Measurements from ENCODE around the gene BRI3. TPM values are rescaled to one million over a fixed set of nuclear protein-coding genes. Genes with fewer than 3 reads are reported as not detected.
A peak's percentile ranks its signal among the peaks of the same experiment; 100 is the strongest.

Gene BRI3
- total and polyA plus RNA-seq, 2 experiments from 2014 or later, result 73.3 to 195 TPM

GRCh38 chr7:98251231-98251600 is 30.3 kb upstream of the BRI3 start:
- Histone ChIP-seq H3K4me3 (peak overlapping the region; percentile 96), H3K9me3 (ENCODE audit: low read depth) (no peaks in the 10 kb centered on the region), H3K36me3 (ENCODE audit: low read depth) (no peaks in the 10 kb centered on the region), H3K27me3 (replicated peaks; ENCODE audit: insufficient read depth) (no peaks in the 10 kb centered on the region), H3K9ac (peak overlapping the region; percentile 84), H3K79me2 (ENCODE audit: insufficient read depth) (peaks cover 47% of the 10 kb centered on the region), H2AFZ (peak overlapping the region; percentile 96; the same call in 1 of the 2 replicates), H4K20me1 (ENCODE audit: insufficient read depth) (no peaks in the 10 kb centered on the region), H3K4me2 (ENCODE audit: unreplicated experiment) (peak overlapping the region; percentile 79), H3K4me1 (ENCODE audit: insufficient read depth) (peaks cover 4% of the 10 kb centered on the region; the same call in 1 of the 2 replicates), H3F3A (ENCODE audit: insufficient read depth) (no peaks in the 10 kb centered on the region), H3K27ac (no peak overlapping the region), H3K9me2 (ENCODE audit: insufficient read depth) (no peaks in the 10 kb centered on the region)
- in situ Hi-C loops (cut with MboI), result no loop called here
- TF ChIP-seq EZH2phosphoT487 (IDR thresholded peaks at IDR 0.05; ENCODE audit: insufficient read depth, low read depth) (no peak), EZH2 (IDR thresholded peaks at IDR 0.05; ENCODE audit: insufficient read depth, poor library complexity, severe bottlenecking) (no peak)
- 50 to 51% methylated on average over 9 of the region's 9 CpGs for WGBS, 2 experiments (ENCODE audit: low coverage in 1 of 2, low lambda C conversion rate in 2 of 2, missing lambda C conversion rate in 2 of 2)
- DNase-seq, result no peak

- no peak for TF ChIP-seq EZH2phosphoT487 (IDR thresholded peaks at IDR 0.05; ENCODE audit: insufficient read depth, low read depth)
- TF ChIP-seq EZH2 (IDR thresholded peaks at IDR 0.05; ENCODE audit: insufficient read depth, poor library complexity, severe bottlenecking), result no peak
- in situ Hi-C loops (cut with MboI), result no loop called here
- Histone ChIP-seq H3K27ac (peak within 1 kb of the TSS; percentile 34), H3K79me2 (ENCODE audit: insufficient read depth) (peaks cover 47% of the 10 kb centered on the region), H3F3A (ENCODE audit: insufficient read depth) (no peaks in the 10 kb centered on the region), H3K9ac (peak within 1 kb of the TSS; percentile 84), H3K27me3 (replicated peaks; ENCODE audit: insufficient read depth) (no peaks in the 10 kb centered on the region), H2AFZ (peak within 1 kb of the TSS; percentile 96), H4K20me1 (ENCODE audit: insufficient read depth) (no peaks in the 10 kb centered on the region), H3K36me3 (ENCODE audit: low read depth) (no peaks in the 10 kb centered on the region), H3K9me3 (ENCODE audit: low read depth) (no peaks in the 10 kb centered on the region), H3K4me3 (peak within 1 kb of the TSS; percentile 96), H3K4me1 (ENCODE audit: insufficient read depth) (peaks cover 4% of the 10 kb centered on the region; the same call in 1 of the 2 replicates), H3K9me2 (ENCODE audit: insufficient read depth) (no peaks in the 10 kb centered on the region), H3K4me2 (ENCODE audit: unreplicated experiment) (peak within 1 kb of the TSS; percentile 79)
- DNase-seq, result peak; percentile 97
- WGBS, 2 experiments (ENCODE audit: low coverage in 1 of 2, low lambda C conversion rate in 2 of 2, missing lambda C conversion rate in 2 of 2), result 1 to 2% methylated on average over 52 to 67 of the region's 69 CpGs
Observed at GRCh38 chr7:98251601-98252424, 29.7 kb upstream of the BRI3 start, which contains the start of gene TECPR1. Gene TECPR1, minus strand, starts transcription at chr7:98252232. Its CDS starts 6,086 bp downstream, at chr7:98246146.

DNA sequence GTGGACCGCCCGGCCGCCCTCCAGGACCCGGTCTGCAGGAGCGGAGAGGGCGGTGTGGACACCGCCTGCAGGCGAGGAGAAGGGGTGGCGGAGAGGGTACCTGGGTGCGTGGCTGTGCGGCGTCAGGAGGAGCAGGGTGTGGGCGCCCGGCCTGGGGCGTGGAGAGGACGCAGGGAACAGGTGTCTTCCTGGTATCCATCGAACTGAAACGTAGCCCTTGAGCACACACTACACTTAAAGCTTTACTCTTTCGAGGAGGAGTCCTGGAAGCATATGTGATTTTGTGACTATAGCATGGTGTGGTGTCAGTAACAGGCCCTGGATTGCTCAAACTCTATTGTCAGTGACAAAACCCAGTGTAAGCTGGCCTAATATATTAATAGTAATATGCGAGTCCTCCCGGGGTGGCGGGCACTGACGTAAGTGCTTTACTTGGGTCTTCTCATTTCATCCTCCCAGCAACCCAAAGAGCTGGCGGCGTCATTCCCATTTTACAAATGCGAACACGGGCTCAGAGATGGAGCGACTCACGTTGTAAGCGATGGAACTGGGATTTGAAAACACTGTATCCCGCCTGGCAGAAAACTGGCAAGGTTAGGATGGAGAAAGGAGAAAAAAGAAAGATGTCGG is 28.9 kb upstream of the BRI3 start:
- 16 to 18% methylated on average over 32 of the region's 32 CpGs for WGBS, 2 experiments (ENCODE audit: low coverage in 1 of 2, low lambda C conversion rate in 2 of 2, missing lambda C conversion rate in 2 of 2)
- peaks cover 4% of the 10 kb centered on the region; the same call in 1 of the 2 replicates for H3K4me1 ChIP-seq (ENCODE audit: insufficient read depth)
- DNase-seq, result peak; percentile 49
- no peaks in the 10 kb centered on the region for H3K9me2 ChIP-seq (ENCODE audit: insufficient read depth)
- H4K20me1 ChIP-seq (ENCODE audit: insufficient read depth), result no peaks in the 10 kb centered on the region
- peak overlapping the region; percentile 96 for H3K4me3 ChIP-seq
- H2AFZ ChIP-seq, result peak overlapping the region; percentile 96
- in situ Hi-C loops (cut with MboI), result no loop called here
- no peak for TF ChIP-seq EZH2 (IDR thresholded peaks at IDR 0.05; ENCODE audit: insufficient read depth, poor library complexity, severe bottlenecking)
- no peak for TF ChIP-seq EZH2phosphoT487 (IDR thresholded peaks at IDR 0.05; ENCODE audit: insufficient read depth, low read depth)
- H3K4me2 ChIP-seq (ENCODE audit: unreplicated experiment), result peak overlapping the region; percentile 79
- no peaks in the 10 kb centered on the region for H3K9me3 ChIP-seq (ENCODE audit: low read depth)
- H3K79me2 ChIP-seq (ENCODE audit: insufficient read depth), result peaks cover 47% of the 10 kb centered on the region
- no peaks in the 10 kb centered on the region for H3F3A ChIP-seq (ENCODE audit: insufficient read depth)
- peak overlapping the region; percentile 15; the same call in 1 of the 2 replicates for H3K27ac ChIP-seq
- peak overlapping the region; percentile 84 for H3K9ac ChIP-seq
- no peaks in the 10 kb centered on the region for H3K36me3 ChIP-seq (ENCODE audit: low read depth)
- no peaks in the 10 kb centered on the region for H3K27me3 ChIP-seq (replicated peaks; ENCODE audit: insufficient read depth)

- in situ Hi-C loops (cut with MboI), result no loop called here
- no peak overlapping the region for H3K9ac ChIP-seq
- DNase-seq, result no peak
- WGBS, 2 experiments (ENCODE audit: low coverage in 1 of 2, low lambda C conversion rate in 2 of 2, missing lambda C conversion rate in 2 of 2), result 96 to 98% methylated on average over 4 of the region's 4 CpGs
- no peak overlapping the region for H3K4me3 ChIP-seq
- no peak overlapping the region for H2AFZ ChIP-seq
- no peaks in the 10 kb centered on the region for H3K27me3 ChIP-seq (replicated peaks; ENCODE audit: insufficient read depth)
- no peak for TF ChIP-seq EZH2 (IDR thresholded peaks at IDR 0.05; ENCODE audit: insufficient read depth, poor library complexity, severe bottlenecking)
- TF ChIP-seq EZH2phosphoT487 (IDR thresholded peaks at IDR 0.05; ENCODE audit: insufficient read depth, low read depth), result no peak
- H3K9me2 ChIP-seq (ENCODE audit: insufficient read depth), result no peaks in the 10 kb centered on the region
- no peaks in the 10 kb centered on the region for H3K9me3 ChIP-seq (ENCODE audit: low read depth)
- no peaks in the 10 kb centered on the region for H4K20me1 ChIP-seq (ENCODE audit: insufficient read depth)
- H3K4me2 ChIP-seq (ENCODE audit: unreplicated experiment), result no peak overlapping the region
- no peaks in the 10 kb centered on the region for H3K36me3 ChIP-seq (ENCODE audit: low read depth)
- no peaks in the 10 kb centered on the region for H3F3A ChIP-seq (ENCODE audit: insufficient read depth)
- peaks cover 47% of the 10 kb centered on the region for H3K79me2 ChIP-seq (ENCODE audit: insufficient read depth)
- H3K4me1 ChIP-seq (ENCODE audit: insufficient read depth), result peaks cover 4% of the 10 kb centered on the region; the same call in 1 of the 2 replicates
- H3K27ac ChIP-seq, result no peak overlapping the region
Observed at GRCh38 chr7:98254516-98254915, 27.0 kb upstream of the BRI3 start.
